GM23338 (cell line): Measurements from ENCODE around the gene KLHL40.

Experiments
- CTCF ChIP-seq, 2 experiments: fragments of 200-600 bp in 1 of 2; sonication (generic) in 1 of 2; conservative IDR thresholded peaks; 2 replicates each; pipeline versions ENCODE4 v1.5.1 to v1.6.1; 2016 to 2017; ENCODE audit warnings: antibody characterized with exemption in 2 of 2, low read depth in 2 of 2, mild to moderate bottlenecking in 2 of 2, moderate library complexity in 1 of 2
- ETS1 ChIP-seq: IDR thresholded peaks from 2 replicates; pipeline ENCODE4 v1.6.1; 2016; ENCODE audit warnings: antibody characterized with exemption
- EZH2 ChIP-seq: fragments of 200-600 bp; sonication (generic); IDR thresholded peaks from one replicate; pipeline ENCODE4 v1.8.0; 2017; ENCODE audit warnings: antibody characterized with exemption, mild to moderate bottlenecking, low read depth; ENCODE audit not compliant: unreplicated experiment
- EZH2phosphoT487 ChIP-seq: fragments of 200-600 bp; sonication (generic); IDR thresholded peaks from one replicate; pipeline ENCODE4 v1.8.1; 2018; ENCODE audit warnings: antibody characterized with exemption; ENCODE audit not compliant: unreplicated experiment
- JUNB ChIP-seq: IDR thresholded peaks from one replicate; pipeline ENCODE4 v1.6.1; 2016; ENCODE audit warnings: antibody characterized with exemption; ENCODE audit not compliant: unreplicated experiment
- POLR2AphosphoS5 ChIP-seq: IDR thresholded peaks from 2 replicates; pipeline ENCODE4 v1.6.1; 2016; ENCODE audit warnings: antibody characterized with exemption, low read depth
- REST ChIP-seq: IDR thresholded peaks from one replicate; pipeline ENCODE4 v1.6.1; 2018; ENCODE audit warnings: antibody characterized with exemption; ENCODE audit not compliant: unreplicated experiment

- no peak for TF ChIP-seq EZH2
- TF ChIP-seq CTCF (conservative IDR thresholded peaks at IDR 0.05; ENCODE audit: low read depth in 2 of 2): no peak
- no peak for TF ChIP-seq POLR2AphosphoS5
- no peak for TF ChIP-seq JUNB
- TF ChIP-seq REST: no peak
- TF ChIP-seq ETS1: no peak
- TF ChIP-seq EZH2phosphoT487: no peak
Observed at GRCh38 chr3:42662037-42662812, 23.1 kb upstream of the KLHL40 start.
